Thyroid gland (tissue), 4 donors: Measurements from ENCODE around the gene CHDH. TPM values are rescaled to one million over a fixed set of nuclear protein-coding genes. Genes with fewer than 3 reads are reported as not detected.

Experiments used
- DNase-seq, 2 donors: peaks; one replicate each; pipeline ENCODE4 v3.0.0-alpha.2; 2019
- H3K27ac ChIP-seq, 3 donors: fragments of 200-600 bp; sonication (generic); 1 replicate in 2 of 3; 2 replicates in 1 of 3; pipeline ENCODE4 v1.5.1; 2016 to 2019; ENCODE audit warnings: mild to moderate bottlenecking in 1 of 3, moderate library complexity in 1 of 3
- H3K27me3 ChIP-seq: fragments of 200-600 bp; sonication (generic); one replicate; pipeline ENCODE4 v1.5.1; 2019
- H3K36me3 ChIP-seq, 2 donors: fragments of 200-600 bp; sonication (generic); one replicate each; pipeline ENCODE4 v1.5.1; 2016 to 2019
- H3K4me1 ChIP-seq, 2 donors: fragments of 200-600 bp; sonication (generic); one replicate each; pipeline ENCODE4 v1.5.1; 2017 to 2019
- H3K4me3 ChIP-seq, 3 donors: fragments of 200-600 bp; sonication (generic); replicated peaks in 1 of 3; 1 replicate in 2 of 3; 2 replicates in 1 of 3; pipeline ENCODE4 v1.5.1; 2016; ENCODE audit warnings: mild to moderate bottlenecking in 1 of 3
- H3K9me3 ChIP-seq: fragments of 200-600 bp; sonication (generic); one replicate; pipeline ENCODE4 v1.5.1; 2017
- CTCF ChIP-seq, 6 experiments: fragments of 200-600 bp in 3 of 6; fragments of 450-650 bp in 3 of 6; sonication (generic) in 3 of 6; IDR thresholded peaks; one replicate each; pipeline ENCODE4 v1.5.1; 2016 to 2019; ENCODE audit warnings: antibody characterized with exemption in 6 of 6, mild to moderate bottlenecking in 2 of 6, inconsistent platforms in 1 of 6, moderate library complexity in 1 of 6
- POLR2A ChIP-seq, 2 donors: fragments of 450-650 bp; IDR thresholded peaks; one replicate each; pipeline ENCODE4 v1.6.1; 2017; ENCODE audit warnings: antibody characterized with exemption in 2 of 2, mild to moderate bottlenecking in 2 of 2, moderate library complexity in 1 of 2
- WGBS, 2 donors: methylation state at CpG; one replicate each; pipeline ENCODE4 v1.1.5; 2017; 5-methylcytosine and 5-hydroxymethylcytosine counted together
- intact Hi-C: fragments of 100-400 bp; cut with DNase I; formaldehyde crosslinking; loops from one replicate; pipeline ENCODE4 v1.15.1; 2023
- total RNA-seq, 4 donors: library from RNA; depleted of rRNA; stranded (reverse); fragments of >200 nt; gene quantifications; one replicate each; pipeline ENCODE4 v1.2.3, GENCODE V29; 2016

Gene CHDH
- total RNA-seq, 4 donors from 2014 or later = 4.7 to 26.9 (median 11.1) TPM

- 97 to 99% methylated on average over 9 of the region's 9 CpGs for WGBS, 2 donors
- Histone ChIP-seq H3K4me1 (peaks cover 24 to 37% of the 10 kb centered on the region in 2 donors), H3K27me3 (no peaks in the 10 kb centered on the region), H3K9me3 (no peaks in the 10 kb centered on the region), H3K27ac (peak overlapping the region in 2 of 3 donors; percentile 77 to 89), H3K36me3 (no peaks in the 10 kb centered on the region), H3K4me3 (no peak overlapping the region)
- intact Hi-C loops = no loop called here
- DNase-seq = no peak
- TF ChIP-seq CTCF (IDR thresholded peaks at IDR 0.05) (no peak), POLR2A (IDR thresholded peaks at IDR 0.05) (no peak)
Measured at GRCh38 chr3:53844262-53845102, 1.7 kb downstream of the CHDH start.

GRCh38 chr3:53843195-53844177 lies 2.7 kb downstream of the CHDH start:
- Histone ChIP-seq H3K4me1 (peaks cover 24 to 37% of the 10 kb centered on the region in 2 donors), H3K36me3 (no peaks in the 10 kb centered on the region), H3K27ac (peak overlapping the region; percentile 55 to 89 (median 77)), H3K4me3 (no peak overlapping the region), H3K27me3 (no peaks in the 10 kb centered on the region), H3K9me3 (no peaks in the 10 kb centered on the region)
- intact Hi-C loops = no loop called here
- WGBS, 2 donors = 79 to 81% methylated on average over 9 to 10 of the region's 10 CpGs
- TF ChIP-seq POLR2A (IDR thresholded peaks at IDR 0.05) (no peak), CTCF (IDR thresholded peaks at IDR 0.05) (no peak)
- no peak for DNase-seq

- no peaks in the 10 kb centered on the region for H3K27me3 ChIP-seq
- no peak overlapping the region for H3K4me3 ChIP-seq
- peak; percentile 90 for DNase-seq
- H3K9me3 ChIP-seq = no peaks in the 10 kb centered on the region
- peaks cover 24 to 37% of the 10 kb centered on the region in 2 donors for H3K4me1 ChIP-seq
- 32 to 40% methylated on average over 12 of the region's 12 CpGs for WGBS, 2 donors
- peak overlapping the region; percentile 55 to 89 (median 77) for H3K27ac ChIP-seq
- no peaks in the 10 kb centered on the region for H3K36me3 ChIP-seq
- intact Hi-C loops = no loop called here
- TF ChIP-seq CTCF (IDR thresholded peaks at IDR 0.05) (peak in 5 of 6 experiments; percentile 20 to 83 (median 56)), POLR2A (IDR thresholded peaks at IDR 0.05) (peak in 1 of 2 donors; percentile 32)
Measured at GRCh38 chr3:53842436-53843194, 3.6 kb downstream of the CHDH start.

- DNase-seq = no peak
- WGBS, 2 donors = 78 to 84% methylated on average over 5 of the region's 5 CpGs
- TF ChIP-seq POLR2A (IDR thresholded peaks at IDR 0.05) (no peak), CTCF (IDR thresholded peaks at IDR 0.05) (peak in 1 of 6 experiments; percentile 6)
- no peaks in the 10 kb centered on the region for H3K9me3 ChIP-seq
- no peaks in the 10 kb centered on the region for H3K27me3 ChIP-seq
- no peaks in the 10 kb centered on the region for H3K36me3 ChIP-seq
- intact Hi-C loops = no loop called here
- H3K4me3 ChIP-seq = no peak overlapping the region
- no peak overlapping the region for H3K27ac ChIP-seq
- H3K4me1 ChIP-seq = peaks cover 18 to 31% of the 10 kb centered on the region in 2 donors
Measured at GRCh38 chr3:53841296-53841695, 4.9 kb downstream of the CHDH start.
